Measurements from ENCODE around the gene GINS2.

Gene GINS2

GRCh38 chr16:85651629-85652430, 36.9 kb downstream of the GINS2 start:
- no peak for FAIRE-seq

DNA sequence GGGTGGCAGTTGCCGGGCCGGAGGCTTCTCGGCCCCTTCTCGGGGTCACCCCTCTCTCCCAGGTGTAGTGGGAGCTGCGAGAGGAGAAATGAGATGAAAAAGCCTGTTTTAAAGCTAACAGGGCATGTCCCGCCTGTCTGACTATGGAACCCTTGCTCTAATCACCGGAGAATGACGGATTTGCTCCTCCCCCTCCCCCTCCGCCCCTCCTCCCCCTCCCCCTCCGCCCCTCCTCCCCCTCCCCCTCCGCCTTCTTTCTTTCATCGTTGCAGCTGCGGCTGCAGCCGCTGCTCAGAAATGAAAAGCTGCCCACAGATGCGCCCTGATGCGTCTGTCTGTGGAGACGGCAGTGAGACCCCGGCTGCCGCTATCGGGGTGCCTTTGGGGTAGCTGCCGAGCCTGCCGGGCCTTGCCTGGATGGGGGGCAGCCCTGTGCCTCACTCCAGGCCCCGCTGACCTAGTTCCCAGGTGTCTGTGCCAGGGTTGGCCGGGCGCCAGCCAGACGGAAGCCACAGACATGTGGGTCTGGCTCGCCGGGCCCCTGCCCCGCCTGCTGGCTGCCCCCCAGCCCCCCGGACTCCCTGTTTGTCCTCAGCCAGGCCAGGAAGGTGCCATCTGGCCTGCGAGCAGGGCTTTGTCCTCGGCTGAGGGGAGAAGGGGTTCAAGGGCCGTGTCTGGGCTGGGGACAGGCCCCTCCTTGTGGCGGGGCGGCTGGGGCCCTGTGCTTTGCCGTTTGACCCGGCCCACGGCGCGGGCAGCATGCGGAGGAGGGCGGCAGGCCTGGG, 37.7 kb downstream of the GINS2 start:
- no peak for FAIRE-seq

DNA sequence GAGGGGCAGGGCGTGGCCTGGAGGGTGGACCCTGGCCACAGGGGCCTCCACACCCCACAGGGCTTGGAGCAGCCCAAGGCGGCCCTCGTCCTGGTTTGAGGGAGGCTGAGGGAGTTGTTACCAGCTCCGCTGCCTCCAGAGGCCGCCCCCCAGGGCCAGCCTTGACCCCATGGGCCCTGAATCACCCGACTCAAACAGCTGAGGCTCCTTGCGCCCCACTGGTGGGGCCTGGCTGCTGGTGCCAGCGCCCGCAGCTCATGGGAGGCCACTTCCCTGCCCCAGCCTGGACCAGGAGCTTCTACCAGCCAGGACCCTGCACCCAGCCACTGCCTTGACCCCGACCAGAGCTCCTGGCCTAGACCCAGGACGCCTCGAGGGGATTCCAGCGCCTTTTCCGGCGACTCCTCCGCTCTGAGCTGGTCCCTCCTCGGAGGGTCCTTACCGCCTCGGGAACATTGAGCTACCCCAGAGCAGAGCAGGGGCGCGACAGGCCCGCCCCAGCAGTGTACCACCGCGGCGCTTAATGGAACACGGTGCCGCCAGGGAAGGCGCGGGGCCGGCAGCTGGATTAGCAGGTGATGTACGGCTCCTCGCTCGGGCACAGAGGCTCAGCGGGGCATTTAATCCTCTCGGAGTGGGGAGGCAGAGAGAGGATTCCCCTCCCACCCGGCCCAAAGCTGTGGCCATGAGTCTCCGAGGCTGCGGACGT, 38.5 kb downstream of the GINS2 start:
- no peak for FAIRE-seq

DNA sequence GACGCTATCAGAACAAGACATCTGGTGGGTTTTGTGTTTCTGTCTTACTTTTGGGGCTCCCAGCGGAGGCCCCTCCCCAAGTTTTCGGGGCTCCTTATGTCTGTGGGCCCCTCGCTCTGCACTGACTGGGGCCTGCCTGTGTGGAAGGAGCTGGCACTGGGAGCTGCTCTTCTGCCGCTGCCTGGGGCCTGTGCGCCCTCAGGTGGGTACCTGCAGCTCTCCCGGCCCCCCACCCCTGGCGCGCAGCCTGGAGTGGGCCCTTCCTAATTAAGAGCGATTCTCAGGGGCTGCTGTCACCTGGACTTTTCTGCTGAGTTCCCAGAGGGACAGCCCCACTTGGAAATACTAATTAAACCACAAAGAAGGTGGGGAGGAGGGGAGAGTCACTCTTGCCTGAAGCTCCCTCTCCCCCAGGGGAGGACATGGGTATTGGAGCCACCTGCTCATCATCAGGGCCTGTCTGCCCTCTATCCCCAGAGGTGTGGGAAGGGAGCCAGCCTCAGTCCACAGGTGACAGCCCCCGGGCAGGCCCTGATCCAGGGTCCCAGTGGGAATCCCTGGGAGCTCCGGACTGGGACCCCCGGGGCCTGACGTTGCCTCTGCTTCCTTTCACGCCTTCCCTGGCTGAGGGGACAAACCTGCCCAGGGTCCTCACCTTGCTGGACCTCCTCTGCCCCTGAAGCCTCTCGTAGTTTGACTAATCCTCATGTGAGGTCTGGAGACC, 39.2 kb downstream of the GINS2 start:
- FAIRE-seq: no peak

DNA sequence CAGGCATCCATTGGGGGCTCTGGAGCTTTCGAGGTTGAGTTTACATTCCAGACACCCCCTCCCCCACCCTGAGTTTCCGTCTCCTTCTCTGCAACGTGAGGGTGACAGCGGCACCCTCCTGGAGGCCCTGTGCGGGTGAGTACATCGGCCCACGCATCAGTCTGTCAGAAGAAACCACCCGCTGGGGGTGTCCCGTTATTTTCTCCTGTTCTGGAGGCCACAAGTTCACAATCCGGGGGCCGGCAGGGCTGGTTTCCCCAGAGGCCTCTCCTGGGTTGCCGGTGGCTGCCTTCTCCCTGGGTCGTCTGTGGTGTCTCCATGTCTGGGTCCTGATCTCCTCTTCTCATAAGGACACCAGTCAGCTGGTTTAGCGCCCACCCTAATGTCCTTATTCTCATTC, 39.9 kb downstream of the GINS2 start:
- no peak for FAIRE-seq

GRCh38 chr16:85648070-85648714, 40.6 kb downstream of the GINS2 start:
- FAIRE-seq: no peak

DNA sequence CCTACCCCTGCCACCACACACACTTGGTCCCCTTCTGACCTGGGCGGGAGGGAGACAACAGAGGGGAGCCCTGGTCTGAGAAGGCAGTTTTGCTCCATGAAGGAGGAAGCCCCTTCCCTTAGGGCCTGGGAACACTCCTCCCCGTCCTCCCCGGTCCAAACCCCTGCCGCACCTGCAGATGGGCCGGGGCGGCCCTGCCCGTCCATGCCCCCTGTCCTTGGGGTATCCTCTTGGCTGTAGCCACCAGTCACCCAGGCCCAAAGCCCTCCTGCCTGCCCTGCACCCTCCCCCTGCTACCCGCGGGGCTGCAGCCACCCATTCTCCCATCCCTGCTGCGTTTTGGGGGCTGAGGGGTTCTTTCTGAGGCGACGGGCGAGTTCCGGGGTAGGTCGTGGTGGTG, 41.8 kb downstream of the GINS2 start:
- no peak for FAIRE-seq

GRCh38 chr16:85646358-85646907, 42.3 kb downstream of the GINS2 start:
- no peak for FAIRE-seq

GRCh38 chr16:85645021-85645589, 43.6 kb downstream of the GINS2 start:
- FAIRE-seq: no peak

- no peak for FAIRE-seq
These were observed 44.6 kb downstream of the GINS2 start for GRCh38 chr16:85644093-85644712.

- no peak for FAIRE-seq
These were observed 45.1 kb downstream of the GINS2 start for GRCh38 chr16:85643631-85644030.

DNA sequence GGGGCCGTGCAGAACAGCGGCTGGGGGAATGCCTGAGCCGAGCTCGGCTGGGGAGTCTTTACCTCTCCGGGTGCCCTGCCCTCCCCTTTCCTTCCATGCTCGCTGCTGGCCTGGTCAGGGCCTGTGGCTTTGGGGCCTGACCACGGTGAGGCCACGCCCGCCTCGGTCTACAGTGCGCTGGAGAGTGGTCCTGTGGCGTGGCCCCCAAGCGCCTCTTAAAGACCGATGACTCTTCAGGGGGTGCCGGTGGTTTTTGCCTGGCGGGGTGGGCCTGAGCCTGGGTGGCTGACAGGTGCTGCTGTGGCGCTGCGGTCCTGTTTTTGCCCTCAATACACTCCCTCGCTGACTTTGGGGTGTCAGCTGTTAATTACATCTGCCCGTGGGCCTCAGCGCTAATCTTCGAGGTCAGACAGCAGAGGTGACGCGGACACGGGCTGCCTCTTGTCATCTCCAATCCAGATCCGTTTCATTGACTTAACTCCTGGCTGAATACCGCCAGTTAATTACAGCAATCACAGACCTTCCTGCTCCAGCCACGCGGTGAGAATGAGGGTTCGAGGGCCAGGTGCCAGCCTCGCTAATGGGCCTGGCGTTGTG, 45.9 kb downstream of the GINS2 start:
- no peak for FAIRE-seq

- FAIRE-seq: no peak
These were observed 47.0 kb downstream of the GINS2 start for GRCh38 chr16:85641776-85642176.

DNA sequence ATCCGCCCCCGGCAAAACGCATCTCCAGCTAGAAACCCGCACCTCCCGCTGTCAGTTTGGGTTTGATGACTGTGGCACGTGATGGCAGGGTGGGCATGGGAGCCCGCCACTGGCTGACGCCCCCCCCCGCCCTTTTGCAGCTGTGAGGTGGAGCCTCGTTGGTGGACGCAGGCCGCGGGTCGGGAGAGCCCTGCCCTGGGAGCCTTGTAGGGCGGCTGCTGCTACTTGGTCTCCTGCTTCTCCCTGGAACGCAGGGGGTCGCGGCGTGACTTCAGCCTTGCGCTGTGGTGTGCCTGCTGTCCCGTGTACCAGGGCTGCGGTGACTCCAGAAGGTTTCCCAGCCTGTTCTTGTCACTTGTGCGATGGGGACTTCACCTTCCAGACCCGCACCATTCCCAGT, 47.4 kb downstream of the GINS2 start:
- no peak for FAIRE-seq

- FAIRE-seq: no peak
These were observed 48.2 kb downstream of the GINS2 start for GRCh38 chr16:85640585-85640984.

- FAIRE-seq: no peak
These were observed 48.5 kb downstream of the GINS2 start for GRCh38 chr16:85640254-85640558.

DNA sequence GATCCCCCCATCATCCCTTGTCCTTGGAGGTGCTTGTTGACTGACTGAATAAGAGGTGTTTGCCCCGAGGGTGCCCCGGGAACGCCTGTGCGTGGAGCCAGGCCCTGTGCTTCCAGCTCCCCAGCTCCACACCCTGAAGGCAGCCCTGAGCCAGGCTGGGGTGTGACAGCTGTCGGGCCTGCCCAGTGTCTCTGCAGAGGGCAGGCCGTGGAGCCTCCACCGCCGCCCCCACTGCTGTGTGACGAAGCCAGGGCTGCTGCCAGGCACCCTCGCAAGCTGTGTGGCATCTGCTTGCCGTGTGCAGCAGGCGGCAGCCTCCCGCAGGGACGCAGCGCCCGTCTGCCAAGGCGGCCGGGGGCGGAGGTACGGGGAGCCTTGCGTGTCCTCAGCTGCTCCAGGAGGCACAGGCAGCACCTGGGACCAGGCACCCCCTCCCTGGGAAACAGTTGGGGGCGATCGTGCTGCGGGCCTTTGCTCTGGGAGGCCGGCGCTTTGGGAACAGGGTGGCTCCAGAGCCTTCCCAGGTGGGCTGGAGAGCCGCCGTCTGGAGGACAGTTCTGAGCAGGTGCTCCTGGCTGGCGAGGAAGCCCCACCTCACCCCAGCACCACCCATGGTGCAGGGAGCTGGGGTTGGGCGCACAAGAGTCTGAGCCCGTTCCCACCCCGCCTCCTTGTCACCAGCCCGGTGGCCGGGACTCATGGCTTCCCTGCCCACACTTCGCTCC, 49.1 kb downstream of the GINS2 start:
- no peak for FAIRE-seq

GRCh38 chr16:85638695-85639409, 49.9 kb downstream of the GINS2 start:
- no peak for FAIRE-seq

DNA sequence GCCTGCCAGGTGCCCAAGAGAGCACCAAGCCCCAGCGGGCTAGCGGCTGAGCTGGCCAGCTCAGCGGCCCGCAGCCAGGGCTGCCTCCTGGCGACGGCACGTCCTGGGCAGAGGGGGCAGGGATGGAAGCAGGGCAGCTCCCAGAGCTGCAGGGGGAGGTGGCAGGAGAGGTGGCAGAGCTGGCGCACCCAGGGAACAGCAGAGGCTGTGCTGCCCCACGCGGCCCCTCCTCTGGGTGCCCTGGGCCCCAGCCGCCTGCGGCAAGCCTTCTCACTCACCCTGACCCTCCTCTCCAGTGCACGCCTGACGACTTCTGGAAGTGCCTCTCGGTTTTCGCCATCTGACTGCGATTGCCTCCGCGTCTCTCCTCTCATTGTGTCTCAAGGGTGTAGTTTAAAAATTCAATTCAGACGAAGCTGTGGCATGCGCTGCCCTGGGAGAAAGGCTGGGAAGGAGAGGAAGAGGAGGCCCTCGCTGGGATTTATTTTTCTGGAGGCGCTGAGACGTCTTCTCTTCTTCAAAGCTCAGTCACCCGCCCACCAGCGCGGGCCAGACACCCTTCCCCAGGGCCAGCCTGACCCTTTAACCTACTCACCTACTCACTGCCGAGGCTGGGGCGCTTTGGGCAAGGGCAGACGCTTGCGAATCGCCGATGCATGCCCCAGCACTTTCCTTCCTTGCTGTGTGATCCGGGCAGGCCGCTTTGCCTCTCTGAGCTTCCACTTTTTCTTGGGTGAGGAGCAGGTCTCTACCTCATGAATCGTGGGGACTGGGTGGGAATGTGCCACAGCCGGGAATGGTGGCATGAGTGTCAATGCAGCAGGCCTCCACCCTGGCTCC, 50.7 kb downstream of the GINS2 start:
- FAIRE-seq: no peak
